GM18519 (cell line): ENCODE measurements around the gene GGT1.
"Not testable (repeated sequence)": the region's sequence is repeated elsewhere in the genome, so short reads cannot be mapped to it uniquely, and the experiment has no call there.

ENCODE experiments used
- ATAC-seq: cut with Tn5 transposase; IDR thresholded peaks from one replicate; pipeline ENCODE4 v1.9.1; 2021; ENCODE audit warnings: mild to moderate bottlenecking, moderate library complexity; ENCODE audit not compliant: unreplicated experiment, low FRiP score

Gene GGT1

GRCh38 chr22:24595228-24595627, 7.8 kb upstream of the GGT1 start:
- no peak for ATAC-seq

GRCh38 chr22:24595863-24596262, 7.1 kb upstream of the GGT1 start:
- no peak for ATAC-seq

- ATAC-seq = not testable (repeated sequence)
Measured at GRCh38 chr22:24597076-24597475, 5.9 kb upstream of the GGT1 start.

GRCh38 chr22:24599514-24599913, 3.5 kb upstream of the GGT1 start:
- no peak for ATAC-seq

GRCh38 chr22:24599958-24600715, 2.9 kb upstream of the GGT1 start:
- not testable (repeated sequence) for ATAC-seq

- ATAC-seq = no peak
Measured at GRCh38 chr22:24601217-24602104, 1.5 kb upstream of the GGT1 start.

GRCh38 chr22:24602105-24602749, 766 bp upstream of the GGT1 start:
- ATAC-seq = not testable (repeated sequence)

- ATAC-seq = not testable (repeated sequence)
Measured at GRCh38 chr22:24603770-24604629, 1.0 kb downstream of the GGT1 start.

GRCh38 chr22:24606340-24606739, 3.3 kb downstream of the GGT1 start:
- ATAC-seq = not testable (repeated sequence)

GRCh38 chr22:24607429-24607983, 4.5 kb downstream of the GGT1 start:
- not testable (repeated sequence) for ATAC-seq

GRCh38 chr22:24608327-24608726, 5.3 kb downstream of the GGT1 start:
- ATAC-seq = not testable (repeated sequence)

- not testable (repeated sequence) for ATAC-seq
Measured at GRCh38 chr22:24609888-24610287, 6.9 kb downstream of the GGT1 start.

- ATAC-seq = not testable (repeated sequence)
Measured at GRCh38 chr22:24614794-24615193, 11.8 kb downstream of the GGT1 start.

- ATAC-seq = not testable (repeated sequence)
Measured at GRCh38 chr22:24621244-24621643, 18.3 kb downstream of the GGT1 start.

- not testable (repeated sequence) for ATAC-seq
Measured at GRCh38 chr22:24622596-24622995, 19.6 kb downstream of the GGT1 start.

- not testable (repeated sequence) for ATAC-seq
Measured at GRCh38 chr22:24627911-24628310, 24.9 kb downstream of the GGT1 start.

GRCh38 chr22:24629069-24629468, 26.1 kb downstream of the GGT1 start:
- ATAC-seq = not testable (repeated sequence)

GRCh38 chr22:24630812-24631427, 27.9 kb downstream of the GGT1 start:
- not testable (repeated sequence) for ATAC-seq

- ATAC-seq = not testable (repeated sequence)
Measured at GRCh38 chr22:24631430-24632122, 28.6 kb downstream of the GGT1 start.
